Ascending aorta (tissue), 2 donors: ENCODE measurements around the gene TXK. TPM values are rescaled to one million over a fixed set of nuclear protein-coding genes. Genes with fewer than 3 reads are reported as not detected.

Source experiments
- DNase-seq, 2 donors: peaks; one replicate each; pipeline ENCODE4 v3.0.0-alpha.2; 2019; ENCODE audit warnings: low spot score in 2 of 2
- H3K27ac ChIP-seq, 2 donors: fragments of 200-600 bp; sonication (generic); one replicate each; pipeline ENCODE4 v1.5.1; 2016 to 2017; ENCODE audit warnings: mild to moderate bottlenecking in 1 of 2
- H3K27me3 ChIP-seq: fragments of 200-600 bp; sonication (generic); one replicate; pipeline ENCODE4 v1.5.1; 2017
- H3K36me3 ChIP-seq, 2 donors: fragments of 200-600 bp; sonication (generic); one replicate each; pipeline ENCODE4 v1.5.1; 2016
- H3K4me1 ChIP-seq, 2 donors: fragments of 200-600 bp; sonication (generic); one replicate each; pipeline ENCODE4 v1.5.1; 2016 to 2017; ENCODE audit warnings: mild to moderate bottlenecking in 1 of 2
- H3K4me3 ChIP-seq, 2 donors: fragments of 200-600 bp; sonication (generic); one replicate each; pipeline ENCODE4 v1.5.1; 2016 to 2017; ENCODE audit warnings: mild to moderate bottlenecking in 1 of 2
- H3K9me3 ChIP-seq, 2 donors: fragments of 200-600 bp; sonication (generic); one replicate each; pipeline ENCODE4 v1.5.1; 2016
- intact Hi-C: fragments of 100-400 bp; cut with DNase I; formaldehyde crosslinking; loops from one replicate; pipeline ENCODE4 v1.15.1; 2023
- total RNA-seq: library from RNA; depleted of rRNA; stranded (reverse); fragments of >200 nt; gene quantifications from one replicate; pipeline ENCODE4 v1.1.0, GENCODE V29; 2016
- TF ChIP-seq, protein P1 (sequence below), 3 experiments: fragments of 200-600 bp in 2 of 3; fragments of 450-650 bp in 1 of 3; sonication (generic) in 2 of 3; IDR thresholded peaks; one replicate each; pipeline ENCODE4 v1.5.1; 2016 to 2019; ENCODE audit warnings: antibody characterized with exemption in 3 of 3, mild to moderate bottlenecking in 1 of 3, moderate library complexity in 1 of 3

The TXK gene
- total RNA-seq, 1 donor from 2014 or later: not detected

DNA sequence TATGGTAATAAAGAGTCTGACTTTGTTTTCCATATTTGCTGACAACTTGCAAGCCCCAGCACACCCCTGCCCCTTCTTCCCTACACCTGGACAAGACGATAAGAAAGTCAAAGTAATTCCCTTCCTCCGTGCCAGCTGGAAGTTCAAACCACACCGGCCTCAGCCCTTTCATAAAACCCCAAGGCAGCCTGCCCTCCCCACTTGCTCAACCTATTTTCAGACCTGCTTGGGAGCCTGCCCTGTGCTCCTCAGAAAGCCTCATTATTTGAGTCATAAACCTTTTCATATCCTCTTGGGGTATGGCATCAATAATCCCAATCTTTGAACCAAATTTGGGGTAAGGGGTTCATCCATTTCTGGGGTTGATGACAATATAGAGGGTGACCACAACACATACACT is 88.0 kb downstream of the TXK start:
- H3K36me3 ChIP-seq: no peaks in the 10 kb centered on the region
- TF ChIP-seq, protein P1, sequence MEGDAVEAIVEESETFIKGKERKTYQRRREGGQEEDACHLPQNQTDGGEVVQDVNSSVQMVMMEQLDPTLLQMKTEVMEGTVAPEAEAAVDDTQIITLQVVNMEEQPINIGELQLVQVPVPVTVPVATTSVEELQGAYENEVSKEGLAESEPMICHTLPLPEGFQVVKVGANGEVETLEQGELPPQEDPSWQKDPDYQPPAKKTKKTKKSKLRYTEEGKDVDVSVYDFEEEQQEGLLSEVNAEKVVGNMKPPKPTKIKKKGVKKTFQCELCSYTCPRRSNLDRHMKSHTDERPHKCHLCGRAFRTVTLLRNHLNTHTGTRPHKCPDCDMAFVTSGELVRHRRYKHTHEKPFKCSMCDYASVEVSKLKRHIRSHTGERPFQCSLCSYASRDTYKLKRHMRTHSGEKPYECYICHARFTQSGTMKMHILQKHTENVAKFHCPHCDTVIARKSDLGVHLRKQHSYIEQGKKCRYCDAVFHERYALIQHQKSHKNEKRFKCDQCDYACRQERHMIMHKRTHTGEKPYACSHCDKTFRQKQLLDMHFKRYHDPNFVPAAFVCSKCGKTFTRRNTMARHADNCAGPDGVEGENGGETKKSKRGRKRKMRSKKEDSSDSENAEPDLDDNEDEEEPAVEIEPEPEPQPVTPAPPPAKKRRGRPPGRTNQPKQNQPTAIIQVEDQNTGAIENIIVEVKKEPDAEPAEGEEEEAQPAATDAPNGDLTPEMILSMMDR (IDR thresholded peaks at IDR 0.05): no peak
- H3K27me3 ChIP-seq: no peaks in the 10 kb centered on the region
- H3K4me3 ChIP-seq: no peak overlapping the region
- intact Hi-C loops: no loop called here
- no peak overlapping the region for H3K27ac ChIP-seq
- no peaks in the 10 kb centered on the region for H3K4me1 ChIP-seq
- H3K9me3 ChIP-seq: no peaks in the 10 kb centered on the region
- DNase-seq: no peak

DNA sequence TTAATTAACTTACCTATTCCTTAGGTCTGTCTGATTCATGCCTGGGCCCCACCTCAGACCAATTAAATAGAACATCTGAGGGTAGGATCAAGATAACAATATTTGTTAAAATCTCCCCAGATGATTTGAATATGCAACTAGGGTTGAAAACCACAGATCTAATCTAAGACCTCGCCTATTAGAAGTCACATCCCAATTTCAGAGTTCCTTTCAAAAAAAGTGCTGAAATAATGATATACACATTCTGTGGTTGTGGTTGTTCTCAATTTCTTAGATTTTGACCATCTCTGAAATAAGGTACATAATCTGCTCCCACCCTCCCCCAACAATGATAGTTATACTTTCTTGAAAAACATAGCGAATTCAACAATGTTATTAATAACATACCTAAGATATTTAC is 89.8 kb downstream of the TXK start:
- no peak for DNase-seq
- H3K4me1 ChIP-seq: no peaks in the 10 kb centered on the region
- no peaks in the 10 kb centered on the region for H3K27me3 ChIP-seq
- intact Hi-C loops: no loop called here
- H3K36me3 ChIP-seq: no peaks in the 10 kb centered on the region
- no peaks in the 10 kb centered on the region for H3K9me3 ChIP-seq
- no peak overlapping the region for H3K27ac ChIP-seq
- no peak overlapping the region for H3K4me3 ChIP-seq
- TF ChIP-seq, protein P1 (IDR thresholded peaks at IDR 0.05): no peak

DNA sequence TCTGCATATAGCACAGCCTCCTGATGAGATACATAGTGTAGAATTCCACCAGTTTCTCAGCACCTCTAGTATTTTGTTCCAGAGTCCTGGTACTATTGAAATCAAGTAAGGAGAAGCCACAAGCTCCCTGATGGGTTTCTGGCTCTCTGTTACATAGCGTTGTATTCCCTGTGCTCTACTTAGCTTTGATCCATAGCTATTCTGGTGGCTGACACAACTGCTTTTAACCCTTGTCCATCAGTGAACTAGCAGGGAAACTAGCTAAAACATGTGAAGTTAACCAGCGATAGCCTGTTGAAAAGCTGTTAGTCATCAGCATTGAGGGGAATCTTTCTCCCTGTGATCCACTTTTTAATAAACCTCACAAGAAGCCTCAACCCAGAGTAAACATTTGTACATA is 90.5 kb downstream of the TXK start:
- DNase-seq: no peak
- Histone ChIP-seq H3K9me3 (no peaks in the 10 kb centered on the region), H3K27ac (no peak overlapping the region), H3K27me3 (no peaks in the 10 kb centered on the region), H3K4me1 (no peaks in the 10 kb centered on the region), H3K4me3 (no peak overlapping the region), H3K36me3 (no peaks in the 10 kb centered on the region)
- intact Hi-C loops: no loop called here
- TF ChIP-seq, protein P1 (IDR thresholded peaks at IDR 0.05): no peak

DNA sequence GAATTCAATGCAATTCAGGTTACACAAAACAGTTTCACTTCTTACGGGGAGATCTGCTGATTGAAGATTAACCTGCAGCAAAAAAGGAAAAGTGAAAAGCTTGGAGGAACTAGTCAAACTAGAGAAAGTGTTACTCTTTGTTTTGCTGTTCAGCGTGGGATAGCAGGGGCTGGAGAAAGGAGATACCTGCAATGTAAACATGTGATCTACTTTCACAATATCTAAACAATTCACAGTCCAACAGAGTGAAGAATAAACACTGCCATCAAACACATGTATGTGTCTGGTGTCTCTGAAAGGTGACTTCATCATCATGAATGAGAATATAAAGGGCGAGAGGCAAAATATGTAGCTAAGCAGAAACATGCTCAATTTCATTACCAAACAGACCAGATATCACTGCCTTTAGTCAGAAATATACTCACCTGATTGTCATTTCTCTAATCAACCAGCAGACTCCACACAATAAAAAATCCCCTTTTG is 91.0 kb downstream of the TXK start:
- no peak overlapping the region for H3K4me3 ChIP-seq
- intact Hi-C loops: no loop called here

DNA sequence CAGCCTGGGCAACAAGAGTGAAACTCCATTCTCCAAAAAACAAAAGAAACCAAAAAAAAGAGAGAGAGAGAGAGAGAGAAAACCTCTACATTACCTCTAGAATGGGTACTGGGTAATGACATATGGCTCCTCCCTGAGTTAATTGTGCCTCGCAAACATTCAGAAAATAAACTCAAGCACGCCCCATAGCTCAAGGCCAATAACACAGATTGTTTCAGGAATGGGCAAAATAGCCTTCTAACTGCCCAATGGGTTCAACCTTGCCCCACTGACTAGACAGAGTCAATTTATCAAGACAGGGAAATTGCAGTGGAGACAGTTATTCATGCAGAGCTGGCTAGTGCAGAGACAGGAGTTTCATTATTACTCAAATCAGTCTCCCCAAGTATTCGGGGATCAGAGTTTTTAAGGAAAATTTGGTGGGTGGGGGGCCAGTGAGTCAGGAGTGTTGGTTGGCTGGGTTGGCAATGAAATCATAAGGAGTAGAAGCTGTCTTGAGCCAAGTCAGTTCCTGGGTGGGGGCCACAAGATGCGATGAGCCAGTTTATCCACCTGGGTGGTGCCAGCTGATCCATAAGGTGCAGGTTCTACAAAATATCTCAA is 92.4 kb downstream of the TXK start:
- no peak overlapping the region for H3K27ac ChIP-seq
- no peaks in the 10 kb centered on the region for H3K36me3 ChIP-seq
- TF ChIP-seq, protein P1 (IDR thresholded peaks at IDR 0.05): no peak
- DNase-seq: no peak
- no peak overlapping the region for H3K4me3 ChIP-seq
- intact Hi-C loops: no loop called here
- H3K4me1 ChIP-seq: no peaks in the 10 kb centered on the region
- no peaks in the 10 kb centered on the region for H3K9me3 ChIP-seq
- H3K27me3 ChIP-seq: no peaks in the 10 kb centered on the region

More for the DNA sequence above, 91.0 kb downstream of the TXK start:
- H3K9me3 ChIP-seq: no peaks in the 10 kb centered on the region
- no peak for DNase-seq
- H3K4me1 ChIP-seq: no peaks in the 10 kb centered on the region
- TF ChIP-seq, protein P1 (IDR thresholded peaks at IDR 0.05): no peak
- no peaks in the 10 kb centered on the region for H3K27me3 ChIP-seq
- no peaks in the 10 kb centered on the region for H3K36me3 ChIP-seq
- no peak overlapping the region for H3K27ac ChIP-seq

DNA sequence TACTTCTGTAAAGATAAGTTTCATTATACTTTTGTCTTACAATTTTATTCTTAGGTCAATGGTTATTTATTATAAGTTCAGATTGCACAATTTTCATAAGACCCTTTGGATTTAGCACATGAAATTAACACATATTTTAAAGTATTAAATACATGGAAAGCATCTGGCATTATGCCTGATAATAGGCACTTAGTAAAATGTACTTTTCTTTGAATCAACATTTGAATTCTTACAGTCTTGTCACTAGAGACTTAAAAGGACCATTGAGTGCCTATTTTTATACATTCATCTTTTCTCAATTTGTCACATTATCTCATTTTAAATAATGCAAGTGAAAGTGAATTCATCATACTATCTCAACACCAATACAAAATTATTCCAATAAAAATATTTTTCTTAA is 94.5 kb downstream of the TXK start:
- Histone ChIP-seq H3K27ac (no peak overlapping the region), H3K27me3 (no peaks in the 10 kb centered on the region), H3K4me3 (no peak overlapping the region), H3K4me1 (no peaks in the 10 kb centered on the region), H3K9me3 (no peaks in the 10 kb centered on the region), H3K36me3 (no peaks in the 10 kb centered on the region)
- intact Hi-C loops: no loop called here
- no peak for DNase-seq
- TF ChIP-seq, protein P1 (IDR thresholded peaks at IDR 0.05): no peak
